GM12892 (cell line): ENCODE data around the gene ZNF407.

Experiments used
- POLR2A ChIP-seq: IDR thresholded peaks from 2 replicates; pipeline ENCODE4 v1.6.1; 2011; ENCODE audit warnings: low read depth, low read length, control low read depth
- TAF1 ChIP-seq: IDR thresholded peaks from 2 replicates; pipeline ENCODE4 v1.6.1; 2011; ENCODE audit warnings: low read depth, mild to moderate bottlenecking, control low read depth, low read length, borderline replicate concordance

GRCh38 chr18:75083131-75083530, 485.5 kb downstream of the ZNF407 start:
- TF ChIP-seq POLR2A (no peak), TAF1 (no peak)
